ENCODE data around the gene MED13L. TPM values are rescaled to one million over a fixed set of nuclear protein-coding genes. Genes with fewer than 3 reads are reported as not detected.
"Not testable (repeated sequence)": the region's sequence is repeated elsewhere in the genome, so short reads cannot be mapped to it uniquely, and the experiment has no call there.

The MED13L gene
- total and polyA plus RNA-seq, 2 donors (not counting 3 experiments of a cell fraction or from before 2014, with no cell fraction given), result 27.4 to 93.6 TPM

DNA sequence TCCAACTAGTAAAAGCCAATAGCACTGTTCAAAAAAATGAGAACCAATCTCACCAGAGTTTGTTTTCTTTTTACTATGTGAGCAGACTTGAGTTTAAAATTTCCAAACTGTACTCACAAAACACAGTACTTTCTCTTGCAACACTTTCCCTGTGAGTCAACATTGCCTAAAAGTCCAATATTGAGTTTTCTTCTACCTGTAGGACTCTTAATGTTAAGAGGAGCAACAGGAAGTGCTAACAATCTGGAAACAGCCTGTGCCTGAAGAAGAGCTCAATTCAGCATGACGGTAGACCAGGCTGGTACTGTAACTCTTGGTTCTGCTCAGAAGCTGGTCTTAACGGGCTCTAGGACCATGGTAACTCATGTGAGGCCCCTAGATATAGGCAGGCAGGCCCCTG lies 144.3 kb downstream of the MED13L start:
- dilution Hi-C loops (cut with MboI; ENCODE audit: extremely low pct_ligation_motif_present, low sequenced_read_pairs), result no loop called here
- H4K20me1 ChIP-seq (replicated peaks; ENCODE audit: control insufficient read depth, extremely low read depth, insufficient read depth, low read length), result no peaks in the 10 kb centered on the region
- intact Hi-C loops (cut with micrococcal nuclease), result no loop called here
- H3K4me2 ChIP-seq (ENCODE audit: insufficient read depth, low read length), result no peak overlapping the region
- no TSS peak for BruUV-seq (replicated peaks)
- H3K4me1 ChIP-seq (ENCODE audit: control insufficient read depth, extremely low read depth, insufficient read depth, low read length), result peaks cover 34% of the 10 kb centered on the region
- H3K27me3 ChIP-seq (ENCODE audit: control insufficient read depth in 2 of 2, insufficient read depth in 2 of 2, low read length in 2 of 2), result no peaks in the 10 kb centered on the region
- CTCF ChIA-PET, result interaction anchor here (0.5 to 1.3 kb wide), 2 partner anchors 103 to 400 kb away, joined by 3 to 4 read pairs; no protein-coding TSS in a partner anchor
- no peaks in the 10 kb centered on the region for H3K9me3 ChIP-seq (replicated peaks; ENCODE audit: control insufficient read depth, insufficient read depth, low read length)
- DNase-seq (ENCODE audit: low read depth, low spot score), result no peak
- no peak overlapping the region for H3K27ac ChIP-seq (ENCODE audit: insufficient read depth, low read depth, low read length)
- peaks cover 72% of the 10 kb centered on the region for H3K79me2 ChIP-seq (ENCODE audit: control insufficient read depth, insufficient read depth, low read length)
- H2AFZ ChIP-seq (ENCODE audit: low read depth, low read length), result no peak overlapping the region
- no peaks in the 10 kb centered on the region for H3K36me3 ChIP-seq (ENCODE audit: control insufficient read depth in 2 of 2, extremely low read depth in 1 of 2, insufficient read depth in 2 of 2, low read length in 2 of 2)
- FAIRE-seq, result no peak
- no peaks in the 10 kb centered on the region for H3K9me1 ChIP-seq (replicated peaks; ENCODE audit: control insufficient read depth, extremely low read depth, insufficient read depth, low read length)
- TF ChIP-seq POLR2AphosphoS5 (IDR thresholded peaks at IDR 0.05; ENCODE audit: insufficient read depth, low read depth, low read length) (no peak), GATA2 (IDR thresholded peaks at IDR 0.05; ENCODE audit: insufficient read depth, insufficient read length, low read depth, low read length) (no peak), MYC (IDR thresholded peaks at IDR 0.05; ENCODE audit: low read depth, low read length) (no peak), EZH2 (IDR thresholded peaks at IDR 0.05; ENCODE audit: borderline replicate concordance, low read depth, low read length, severe bottlenecking) (no peak), POLR2A (IDR thresholded peaks at IDR 0.05; ENCODE audit: low read depth, low read length) (no peak), FOS (IDR thresholded peaks at IDR 0.05; ENCODE audit: borderline replicate concordance, insufficient read depth, low read length) (no peak), JUN (IDR thresholded peaks at IDR 0.05; ENCODE audit: borderline replicate concordance, insufficient read depth, insufficient read length, low read depth) (no peak)
- TF ChIP-seq, protein P1, sequence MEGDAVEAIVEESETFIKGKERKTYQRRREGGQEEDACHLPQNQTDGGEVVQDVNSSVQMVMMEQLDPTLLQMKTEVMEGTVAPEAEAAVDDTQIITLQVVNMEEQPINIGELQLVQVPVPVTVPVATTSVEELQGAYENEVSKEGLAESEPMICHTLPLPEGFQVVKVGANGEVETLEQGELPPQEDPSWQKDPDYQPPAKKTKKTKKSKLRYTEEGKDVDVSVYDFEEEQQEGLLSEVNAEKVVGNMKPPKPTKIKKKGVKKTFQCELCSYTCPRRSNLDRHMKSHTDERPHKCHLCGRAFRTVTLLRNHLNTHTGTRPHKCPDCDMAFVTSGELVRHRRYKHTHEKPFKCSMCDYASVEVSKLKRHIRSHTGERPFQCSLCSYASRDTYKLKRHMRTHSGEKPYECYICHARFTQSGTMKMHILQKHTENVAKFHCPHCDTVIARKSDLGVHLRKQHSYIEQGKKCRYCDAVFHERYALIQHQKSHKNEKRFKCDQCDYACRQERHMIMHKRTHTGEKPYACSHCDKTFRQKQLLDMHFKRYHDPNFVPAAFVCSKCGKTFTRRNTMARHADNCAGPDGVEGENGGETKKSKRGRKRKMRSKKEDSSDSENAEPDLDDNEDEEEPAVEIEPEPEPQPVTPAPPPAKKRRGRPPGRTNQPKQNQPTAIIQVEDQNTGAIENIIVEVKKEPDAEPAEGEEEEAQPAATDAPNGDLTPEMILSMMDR (IDR thresholded peaks at IDR 0.05; ENCODE audit: extremely low read depth in 1 of 2, insufficient read depth in 1 of 2, low read depth in 1 of 2, low read length in 2 of 2), result no peak
- TF ChIP-seq, protein P2, sequence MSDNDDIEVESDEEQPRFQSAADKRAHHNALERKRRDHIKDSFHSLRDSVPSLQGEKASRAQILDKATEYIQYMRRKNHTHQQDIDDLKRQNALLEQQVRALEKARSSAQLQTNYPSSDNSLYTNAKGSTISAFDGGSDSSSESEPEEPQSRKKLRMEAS (IDR thresholded peaks at IDR 0.05; ENCODE audit: insufficient read depth, insufficient read length), result no peak
- POLR2A ChIA-PET, result no interaction called here
- no peak overlapping the region for H3K9ac ChIP-seq (replicated peaks; ENCODE audit: extremely low read depth, insufficient read depth, low read length)
- no peak overlapping the region for H3K4me3 ChIP-seq (replicated peaks in 1 of 3; ENCODE audit: insufficient read depth in 1 of 3, low read depth in 1 of 3, low read length in 3 of 3)

DNA sequence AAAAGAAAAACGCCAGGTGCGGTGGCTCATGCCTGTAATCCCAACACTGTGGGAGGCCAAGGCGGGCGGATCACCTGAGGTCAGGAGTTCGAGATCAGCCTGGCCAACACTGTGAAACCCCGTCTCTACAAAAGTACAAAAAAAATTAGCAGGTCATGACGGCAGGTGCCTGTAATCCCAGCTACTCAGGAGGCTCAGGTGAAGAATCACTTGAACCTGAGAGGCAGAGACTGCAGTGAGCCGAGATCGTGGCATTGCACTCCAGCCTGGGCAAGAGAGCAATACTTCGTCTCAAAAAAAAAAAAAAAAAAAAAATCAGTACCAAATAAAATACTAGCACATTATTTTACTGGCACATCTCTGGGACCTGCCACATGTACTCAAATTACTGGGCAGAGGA lies 145.5 kb downstream of the MED13L start:
- dilution Hi-C loops (cut with MboI; ENCODE audit: extremely low pct_ligation_motif_present, low sequenced_read_pairs); H3K4me2 ChIP-seq (ENCODE audit: insufficient read depth, low read length); FAIRE-seq; H3K36me3 ChIP-seq (ENCODE audit: control insufficient read depth in 2 of 2, extremely low read depth in 1 of 2, insufficient read depth in 2 of 2, low read length in 2 of 2); H3K9ac ChIP-seq (replicated peaks; ENCODE audit: extremely low read depth, insufficient read depth, low read length); CTCF ChIA-PET; POLR2A ChIA-PET; H4K20me1 ChIP-seq (replicated peaks; ENCODE audit: control insufficient read depth, extremely low read depth, insufficient read depth, low read length); H2AFZ ChIP-seq (ENCODE audit: low read depth, low read length); intact Hi-C loops (cut with micrococcal nuclease); BruUV-seq (replicated peaks); H3K27ac ChIP-seq (ENCODE audit: insufficient read depth, low read depth, low read length); H3K4me3 ChIP-seq (replicated peaks in 1 of 3; ENCODE audit: insufficient read depth in 1 of 3, low read depth in 1 of 3, low read length in 3 of 3); H3K27me3 ChIP-seq (ENCODE audit: control insufficient read depth in 2 of 2, insufficient read depth in 2 of 2, low read length in 2 of 2); H3K9me1 ChIP-seq (replicated peaks; ENCODE audit: control insufficient read depth, extremely low read depth, insufficient read depth, low read length); DNase-seq (ENCODE audit: low read depth, low spot score); H3K9me3 ChIP-seq (replicated peaks; ENCODE audit: control insufficient read depth, insufficient read depth, low read length): not testable (repeated sequence)
- Histone ChIP-seq H3K4me1 (ENCODE audit: control insufficient read depth, extremely low read depth, insufficient read depth, low read length) (peaks cover 33% of the 10 kb centered on the region), H3K79me2 (ENCODE audit: control insufficient read depth, insufficient read depth, low read length) (peaks cover 73% of the 10 kb centered on the region)
